NT2/D1 (cell line): ENCODE data around the gene SLC1A7.

Experiments used
- DNase-seq: peaks from one replicate; pipeline ENCODE4 v3.0.0-alpha.2; 2011; ENCODE audit warnings: low read depth, low spot score
- H3K27me3 ChIP-seq: 2 replicates; pipeline ENCODE4 v1.6.0; 2011; ENCODE audit warnings: mild to moderate bottlenecking; ENCODE audit not compliant: insufficient read length, insufficient read depth
- H3K36me3 ChIP-seq: 2 replicates; pipeline ENCODE4 v1.6.1; 2011; ENCODE audit warnings: mild to moderate bottlenecking, low read length, mixed read lengths; ENCODE audit not compliant: insufficient read depth, insufficient read length
- H3K4me1 ChIP-seq: 2 replicates; pipeline ENCODE4 v1.5.1; 2011; ENCODE audit not compliant: insufficient read depth, insufficient read length
- H3K4me3 ChIP-seq: 2 replicates; pipeline ENCODE4 v1.5.1; 2011; ENCODE audit warnings: low read depth; ENCODE audit not compliant: insufficient read length
- H3K9ac ChIP-seq: 2 replicates; pipeline ENCODE4 v1.6.0; 2011; ENCODE audit warnings: low read depth; ENCODE audit not compliant: insufficient read length
- H3K9me3 ChIP-seq: 2 replicates; pipeline ENCODE4 v1.5.1; 2011; ENCODE audit warnings: mild to moderate bottlenecking, low read length; ENCODE audit not compliant: insufficient read depth
- SUZ12 ChIP-seq: IDR thresholded peaks from 2 replicates; pipeline ENCODE4 v1.6.1; 2011; ENCODE audit not compliant: insufficient read length, insufficient read depth; ENCODE audit errors: extremely low read depth
- YY1 ChIP-seq: IDR thresholded peaks from 2 replicates; pipeline ENCODE4 v1.6.1; 2011; ENCODE audit not compliant: insufficient read length, insufficient read depth
- ZNF274 ChIP-seq: IDR thresholded peaks from 2 replicates; pipeline ENCODE4 v1.6.1; 2011; ENCODE audit warnings: mild to moderate bottlenecking, low read depth, low read length

SLC1A7 gene

DNA sequence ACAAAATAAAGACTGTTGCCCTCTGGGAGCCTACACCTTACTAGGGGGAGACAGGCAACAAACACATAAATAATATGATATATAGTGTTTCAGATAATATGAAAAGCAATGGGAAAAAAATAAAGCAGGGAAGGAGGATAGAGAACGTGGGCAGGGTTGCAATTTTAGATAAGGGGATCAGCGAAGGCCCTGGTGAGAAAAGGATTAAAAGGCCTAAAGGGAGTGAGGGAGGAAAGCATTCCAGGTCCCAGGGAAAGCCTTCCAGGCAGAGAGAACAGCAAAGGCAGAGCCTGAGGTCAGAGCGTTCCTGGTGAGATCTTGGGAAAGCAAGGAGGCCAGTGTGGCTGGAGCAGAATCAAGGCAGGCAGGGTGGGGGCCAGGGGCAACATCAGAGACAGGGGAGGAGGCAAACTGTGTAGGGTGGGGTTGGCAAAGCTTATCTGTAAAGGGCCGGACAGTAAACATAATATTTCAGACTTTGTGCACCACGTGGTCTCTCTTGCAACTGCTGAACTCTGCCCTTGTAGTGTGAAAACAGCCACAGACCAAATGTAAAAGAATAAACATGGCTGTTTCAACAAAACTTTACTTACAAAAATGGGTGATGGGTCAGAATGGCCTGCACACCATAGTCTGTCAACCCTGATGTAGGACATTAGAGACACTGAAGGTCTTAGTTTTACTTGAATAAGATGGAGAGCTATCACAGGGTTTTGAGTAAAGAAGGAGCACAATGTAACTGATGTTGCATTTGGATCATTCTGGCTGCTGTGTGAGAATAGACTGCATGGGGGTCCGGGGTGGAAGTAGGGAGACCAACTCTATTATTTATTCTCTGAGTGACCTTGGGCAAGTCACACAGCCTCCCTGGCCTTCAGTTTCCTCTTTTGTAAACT is 40.9 kb upstream of the SLC1A7 start:
- Histone ChIP-seq H3K4me3 (no peak overlapping the region), H3K36me3 (no peaks in the 10 kb centered on the region), H3K9me3 (no peaks in the 10 kb centered on the region), H3K9ac (no peak overlapping the region), H3K4me1 (no peaks in the 10 kb centered on the region), H3K27me3 (peaks cover 9% of the 10 kb centered on the region)
- TF ChIP-seq SUZ12 (no peak), YY1 (no peak), ZNF274 (no peak)
- no peak for DNase-seq

DNA sequence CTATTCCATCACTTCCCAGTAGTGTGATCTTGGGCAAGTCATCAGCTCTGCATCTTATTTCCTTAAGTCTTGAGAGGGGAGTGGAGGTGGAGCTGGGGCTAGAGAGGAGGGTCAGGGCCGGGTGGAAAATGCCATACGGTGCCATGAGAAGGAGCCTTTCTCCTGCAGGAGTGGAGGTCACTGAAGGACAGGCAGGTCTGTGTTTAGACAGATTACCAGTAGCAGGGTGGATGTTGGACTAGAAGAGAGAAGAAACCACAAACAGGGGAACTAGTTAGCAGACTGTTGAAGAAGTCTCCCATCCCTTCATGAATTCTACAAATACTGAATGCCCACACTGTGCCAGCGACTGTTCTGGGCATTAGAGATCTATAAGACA is 40.3 kb upstream of the SLC1A7 start:
- Histone ChIP-seq H3K9me3 (no peaks in the 10 kb centered on the region), H3K4me3 (no peak overlapping the region), H3K9ac (no peak overlapping the region), H3K4me1 (no peaks in the 10 kb centered on the region), H3K36me3 (no peaks in the 10 kb centered on the region), H3K27me3 (peaks cover 9% of the 10 kb centered on the region)
- DNase-seq = no peak
- TF ChIP-seq ZNF274 (no peak), YY1 (no peak), SUZ12 (no peak)

DNA sequence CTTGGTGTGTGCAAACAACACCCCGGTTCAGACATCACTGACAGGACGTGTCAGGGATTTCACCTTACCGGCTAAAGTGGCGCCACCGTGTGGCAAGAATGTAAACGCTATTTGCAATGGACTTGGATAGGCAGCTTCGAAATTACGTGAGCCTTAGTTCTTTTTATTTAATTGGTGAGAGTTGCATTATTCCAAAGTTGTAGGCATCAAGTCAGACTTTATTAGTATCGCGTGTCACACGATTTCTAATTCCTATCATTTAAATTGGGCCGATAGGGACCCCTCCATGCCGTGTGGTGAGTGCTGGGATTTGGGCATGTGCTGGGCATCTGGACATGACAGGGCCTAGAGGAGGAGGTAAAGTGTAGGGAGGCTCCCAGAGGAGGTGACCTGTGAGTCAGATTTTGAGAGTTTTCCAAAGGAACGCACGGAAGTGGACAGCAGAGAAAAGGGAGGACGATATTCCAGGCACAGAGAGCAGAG is 39.7 kb upstream of the SLC1A7 start:
- H3K9ac ChIP-seq = no peak overlapping the region
- no peak for TF ChIP-seq ZNF274
- no peak for TF ChIP-seq YY1
- no peak for TF ChIP-seq SUZ12

DNA sequence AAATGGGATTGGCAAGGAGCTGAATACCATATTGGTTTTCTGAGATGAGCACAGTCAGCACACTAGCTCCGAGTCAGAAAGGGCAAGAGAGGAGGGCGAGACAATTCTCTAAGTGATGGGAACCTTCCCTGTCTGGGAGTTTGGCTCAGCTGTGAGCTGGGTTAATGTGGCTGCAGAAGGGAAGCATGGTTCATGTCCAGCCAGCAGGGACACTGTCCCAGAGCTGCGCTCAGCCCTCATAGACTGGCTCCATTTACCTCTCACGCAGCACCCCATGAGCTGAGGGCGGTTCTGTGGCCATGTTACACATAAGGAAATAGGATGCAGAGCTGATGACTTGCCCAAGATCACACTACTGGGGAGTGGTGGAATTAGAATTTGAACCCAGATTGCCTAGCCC is 38.5 kb upstream of the SLC1A7 start:
- Histone ChIP-seq H3K9me3 (no peaks in the 10 kb centered on the region), H3K36me3 (no peaks in the 10 kb centered on the region), H3K9ac (no peak overlapping the region), H3K4me3 (no peak overlapping the region), H3K27me3 (peaks cover 9% of the 10 kb centered on the region), H3K4me1 (peaks cover 2% of the 10 kb centered on the region)
- no peak for DNase-seq
- TF ChIP-seq ZNF274 (no peak), SUZ12 (no peak), YY1 (no peak)

More for the DNA sequence above, 39.7 kb upstream of the SLC1A7 start:
- Histone ChIP-seq H3K36me3 (no peaks in the 10 kb centered on the region), H3K4me3 (no peak overlapping the region), H3K4me1 (no peaks in the 10 kb centered on the region), H3K27me3 (peaks cover 9% of the 10 kb centered on the region), H3K9me3 (no peaks in the 10 kb centered on the region)
- peak; percentile 95 for DNase-seq

DNA sequence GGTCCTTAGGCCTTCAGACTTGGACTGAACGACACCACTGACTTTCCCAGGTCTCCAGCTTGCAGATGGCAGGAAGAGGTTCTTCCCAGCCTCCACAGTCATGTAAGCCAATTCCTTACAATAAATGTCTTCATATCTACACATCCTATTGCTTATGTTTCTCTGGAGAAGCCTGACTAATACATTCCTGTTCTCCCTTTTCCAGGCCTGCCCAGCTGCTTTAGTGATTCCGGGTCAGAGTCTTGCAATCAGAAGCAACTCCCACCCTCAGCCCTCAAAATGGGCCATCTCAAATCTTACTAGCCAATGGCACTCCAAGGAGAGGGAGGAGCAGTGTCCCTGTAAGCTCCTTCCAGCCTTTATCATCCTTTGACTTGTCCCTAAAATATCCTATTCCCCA is 37.8 kb upstream of the SLC1A7 start:
- Histone ChIP-seq H3K27me3 (peaks cover 9% of the 10 kb centered on the region), H3K36me3 (no peaks in the 10 kb centered on the region), H3K4me1 (peaks cover 9% of the 10 kb centered on the region), H3K4me3 (no peak overlapping the region), H3K9me3 (no peaks in the 10 kb centered on the region), H3K9ac (no peak overlapping the region)
- TF ChIP-seq ZNF274 = no peak
- TF ChIP-seq YY1 = no peak
- no peak for TF ChIP-seq SUZ12
- no peak for DNase-seq

DNA sequence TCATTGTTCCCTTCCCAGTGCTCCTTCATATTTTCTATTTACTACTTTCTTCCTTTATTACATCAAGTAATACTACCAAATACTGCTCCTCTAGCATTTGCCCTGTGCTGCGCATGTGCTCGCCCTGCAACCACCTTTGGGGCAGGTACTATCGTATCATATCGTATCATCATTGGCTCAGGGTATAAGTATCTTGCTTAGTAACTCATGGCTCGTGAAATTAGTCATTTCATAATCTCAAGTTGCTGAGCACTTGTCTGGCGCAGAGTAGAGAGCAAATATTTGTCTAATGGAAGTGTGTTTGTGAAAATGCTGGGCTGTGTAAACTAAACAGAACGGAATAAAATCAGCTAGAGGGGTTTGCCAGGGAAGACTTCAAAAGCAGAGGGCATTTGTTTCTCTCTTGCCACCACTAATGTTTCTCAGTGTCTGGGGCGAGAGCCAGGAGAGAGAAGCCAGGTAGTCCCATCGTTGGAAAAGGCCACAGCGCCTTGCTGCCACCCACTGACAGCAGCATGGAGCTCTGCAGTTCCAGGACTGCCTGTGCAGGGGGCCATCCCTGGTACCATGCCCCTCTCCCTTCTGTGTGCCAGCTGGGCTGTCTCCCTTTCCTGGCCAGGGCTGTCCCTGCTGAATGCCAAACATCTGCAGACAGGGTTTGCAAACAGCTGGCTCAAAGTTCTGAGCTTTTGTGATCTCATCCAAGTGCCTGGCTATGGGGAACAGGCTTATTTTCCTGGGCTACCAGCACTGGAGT is 34.2 kb upstream of the SLC1A7 start:
- no peak overlapping the region for H3K9ac ChIP-seq
- no peaks in the 10 kb centered on the region for H3K36me3 ChIP-seq
- H3K4me3 ChIP-seq = no peak overlapping the region
- H3K9me3 ChIP-seq = no peaks in the 10 kb centered on the region
- peaks cover 9% of the 10 kb centered on the region for H3K27me3 ChIP-seq
- TF ChIP-seq SUZ12 = no peak
- TF ChIP-seq YY1 = no peak
- no peak for TF ChIP-seq ZNF274
- peaks cover 20% of the 10 kb centered on the region for H3K4me1 ChIP-seq
- DNase-seq = no peak
